SK-N-MC (cell line): ENCODE results near the gene HOXA3.

ENCODE experiments used
- EZH2 ChIP-seq: fragments of 200-600 bp; sonication (generic); IDR thresholded peaks from one replicate; pipeline ENCODE4 v1.6.1; 2017; ENCODE audit warnings: antibody characterized with exemption
- FOXP2 ChIP-seq: optimal IDR thresholded peaks from 2 replicates; pipeline ENCODE3; 2011; ENCODE audit warnings: mild to moderate bottlenecking, moderate library complexity; ENCODE audit not compliant: insufficient read depth; ENCODE audit errors: extremely low read length, control extremely low read depth
- POLR2AphosphoS5 ChIP-seq: IDR thresholded peaks from 2 replicates; pipeline ENCODE4 v1.6.1; 2012; ENCODE audit warnings: mild to moderate bottlenecking, low read depth, low read length, borderline replicate concordance

GRCh38 chr7:27123007-27123476 is 29.3 kb downstream of the HOXA3 start:
- TF ChIP-seq POLR2AphosphoS5 (no peak), EZH2 (no peak), FOXP2 (no peak)
